B cell (primary cell): ENCODE measurements around the gene RNASE8.

ENCODE experiments used
- EZH2 ChIP-seq: IDR thresholded peaks from 2 replicates; pipeline ENCODE4 v1.6.1; 2012; ENCODE audit warnings: borderline replicate concordance, low read depth, mild to moderate bottlenecking, moderate library complexity, low read length; ENCODE audit not compliant: insufficient read depth, poor library complexity, severe bottlenecking
- TF ChIP-seq, protein P1 (sequence below): fragments of 200-600 bp; IDR thresholded peaks from one replicate; pipeline ENCODE4 v1.8.0; 2022; ENCODE audit warnings: antibody characterized with exemption, mild to moderate bottlenecking

GRCh38 chr14:21043387-21043973, 14.1 kb upstream of the RNASE8 start:
- TF ChIP-seq, protein P1, sequence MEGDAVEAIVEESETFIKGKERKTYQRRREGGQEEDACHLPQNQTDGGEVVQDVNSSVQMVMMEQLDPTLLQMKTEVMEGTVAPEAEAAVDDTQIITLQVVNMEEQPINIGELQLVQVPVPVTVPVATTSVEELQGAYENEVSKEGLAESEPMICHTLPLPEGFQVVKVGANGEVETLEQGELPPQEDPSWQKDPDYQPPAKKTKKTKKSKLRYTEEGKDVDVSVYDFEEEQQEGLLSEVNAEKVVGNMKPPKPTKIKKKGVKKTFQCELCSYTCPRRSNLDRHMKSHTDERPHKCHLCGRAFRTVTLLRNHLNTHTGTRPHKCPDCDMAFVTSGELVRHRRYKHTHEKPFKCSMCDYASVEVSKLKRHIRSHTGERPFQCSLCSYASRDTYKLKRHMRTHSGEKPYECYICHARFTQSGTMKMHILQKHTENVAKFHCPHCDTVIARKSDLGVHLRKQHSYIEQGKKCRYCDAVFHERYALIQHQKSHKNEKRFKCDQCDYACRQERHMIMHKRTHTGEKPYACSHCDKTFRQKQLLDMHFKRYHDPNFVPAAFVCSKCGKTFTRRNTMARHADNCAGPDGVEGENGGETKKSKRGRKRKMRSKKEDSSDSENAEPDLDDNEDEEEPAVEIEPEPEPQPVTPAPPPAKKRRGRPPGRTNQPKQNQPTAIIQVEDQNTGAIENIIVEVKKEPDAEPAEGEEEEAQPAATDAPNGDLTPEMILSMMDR: no peak
- TF ChIP-seq EZH2: no peak
